GM23248 (cell line): ENCODE results near the gene DLG2.

Experiments used
- EZH2 ChIP-seq: fragments of 200-600 bp; sonication (generic); IDR thresholded peaks from 2 replicates; pipeline ENCODE4 v1.6.1; 2018; ENCODE audit warnings: antibody characterized with exemption, mild to moderate bottlenecking; ENCODE audit not compliant: insufficient read depth, poor library complexity, severe bottlenecking
- EZH2phosphoT487 ChIP-seq: fragments of 200-600 bp; sonication (generic); IDR thresholded peaks from 2 replicates; pipeline ENCODE4 v1.6.1; 2018; ENCODE audit warnings: antibody characterized with exemption, moderate library complexity, mild to moderate bottlenecking, low read depth; ENCODE audit not compliant: insufficient read depth

- TF ChIP-seq EZH2 (no peak), EZH2phosphoT487 (no peak)
Observed at GRCh38 chr11:84663731-84664130, 963.4 kb downstream of the DLG2 start.
